ENCODE results near the gene SMOC1. TPM values are rescaled to one million over a fixed set of nuclear protein-coding genes. Genes with fewer than 3 reads are reported as not detected.

Gene SMOC1
- polyA plus RNA-seq, 1 donor from 2014 or later: not detected

DNA sequence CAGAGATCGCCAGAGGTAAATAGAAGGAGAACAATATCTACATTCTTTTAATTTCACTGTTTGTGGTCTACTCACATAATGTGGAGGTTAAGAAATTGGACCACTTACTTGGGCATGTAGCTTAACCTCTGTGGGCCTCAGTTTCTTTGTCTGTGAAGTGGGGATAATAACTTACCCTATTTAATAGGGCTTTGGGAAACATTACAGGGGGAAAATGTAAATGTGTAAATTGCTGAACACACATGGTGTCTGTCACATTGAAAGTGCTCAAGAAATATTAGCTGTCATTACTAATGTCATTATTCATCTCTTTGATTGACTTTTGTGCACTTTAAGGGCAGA, 169.1 kb downstream of the SMOC1 start:
- H3K36me3 Mint-ChIP-seq: no peaks in the 10 kb centered on the region
- H3K27me3 Mint-ChIP-seq: peaks cover 5% of the 10 kb centered on the region
- H3K9me3 Mint-ChIP-seq: peaks cover 0 to under 1% (median 0%) of the 10 kb centered on the region in 3 donors
- H3K4me1 Mint-ChIP-seq: no peaks in the 10 kb centered on the region
- H3K4me3 Mint-ChIP-seq: no peak overlapping the region
- H3K27ac Mint-ChIP-seq: no peak overlapping the region

DNA sequence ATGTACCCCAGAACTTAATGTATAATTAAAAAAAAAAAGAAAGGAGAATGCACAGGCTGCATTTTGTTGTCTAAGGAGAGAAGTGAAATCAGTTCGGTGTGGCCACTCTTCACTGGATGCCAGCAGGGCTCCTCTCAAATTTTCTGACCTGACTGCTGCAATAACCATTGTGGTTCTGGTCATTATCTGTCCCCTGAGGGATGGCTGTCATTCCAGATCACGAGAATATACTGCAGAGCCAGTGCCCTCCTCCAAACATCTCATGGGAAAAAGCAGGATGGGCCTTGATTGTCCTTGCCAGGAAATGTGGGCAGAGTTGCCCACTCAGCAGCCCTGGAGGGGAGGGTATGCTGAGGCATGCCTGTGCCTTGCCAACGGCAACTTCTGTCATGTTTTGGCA, 170.4 kb downstream of the SMOC1 start:
- Mint-ChIP-seq H3K27me3 (peaks cover 7% of the 10 kb centered on the region), H3K27ac (no peak overlapping the region), H3K4me3 (no peak overlapping the region), H3K9me3 (peaks cover 0 to 3% (median 0%) of the 10 kb centered on the region in 3 donors), H3K4me1 (no peaks in the 10 kb centered on the region), H3K36me3 (no peaks in the 10 kb centered on the region)

DNA sequence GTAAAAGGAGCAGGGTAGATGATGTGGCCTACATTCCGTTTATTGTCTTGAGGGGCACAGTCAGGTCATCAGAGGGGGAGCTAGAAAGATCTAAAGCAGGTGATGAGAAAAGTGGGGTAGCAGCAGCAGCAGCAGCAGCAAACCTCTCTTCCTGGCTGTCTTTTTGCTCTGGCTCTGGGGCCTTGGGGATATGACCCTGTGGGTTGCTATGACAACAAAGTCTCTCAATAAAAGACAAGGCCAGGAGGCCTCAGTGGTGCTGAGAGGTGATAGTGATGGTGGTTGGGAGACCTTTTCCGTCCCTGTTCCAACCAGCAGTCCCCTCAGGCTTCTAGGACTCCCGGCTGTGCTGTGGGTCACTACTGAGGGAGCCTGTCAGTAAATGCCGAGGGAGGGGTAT, 170.9 kb downstream of the SMOC1 start:
- Mint-ChIP-seq H3K27me3 (peaks cover 6% of the 10 kb centered on the region), H3K4me3 (no peak overlapping the region), H3K36me3 (no peaks in the 10 kb centered on the region), H3K27ac (no peak overlapping the region), H3K4me1 (no peaks in the 10 kb centered on the region), H3K9me3 (peaks cover 0 to 3% (median 0%) of the 10 kb centered on the region in 3 donors)

DNA sequence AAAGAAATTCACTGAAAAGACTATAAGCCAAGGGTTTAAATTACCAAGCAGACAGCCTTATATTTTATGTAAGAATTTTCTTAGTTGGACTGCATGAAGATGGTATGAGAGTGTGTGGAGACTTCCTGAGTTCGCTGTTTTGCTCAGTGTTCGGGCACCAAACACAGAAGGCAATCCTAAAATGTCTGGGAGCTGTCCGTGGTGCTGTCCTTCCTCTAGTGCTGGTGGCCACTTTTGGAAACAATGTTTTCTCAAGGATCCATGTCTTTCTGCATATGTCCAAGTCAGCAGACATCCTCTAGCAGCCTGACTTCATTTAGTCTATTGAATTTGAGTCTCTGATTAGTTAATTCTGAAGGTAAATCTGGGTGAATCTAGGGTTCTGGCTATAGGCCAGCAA, 173.8 kb downstream of the SMOC1 start:
- Mint-ChIP-seq H3K4me3 (no peak overlapping the region), H3K9me3 (peaks cover 0 to 3% (median 0%) of the 10 kb centered on the region in 3 donors), H3K36me3 (no peaks in the 10 kb centered on the region), H3K27ac (no peak overlapping the region), H3K27me3 (peaks cover 2% of the 10 kb centered on the region), H3K4me1 (no peaks in the 10 kb centered on the region)

DNA sequence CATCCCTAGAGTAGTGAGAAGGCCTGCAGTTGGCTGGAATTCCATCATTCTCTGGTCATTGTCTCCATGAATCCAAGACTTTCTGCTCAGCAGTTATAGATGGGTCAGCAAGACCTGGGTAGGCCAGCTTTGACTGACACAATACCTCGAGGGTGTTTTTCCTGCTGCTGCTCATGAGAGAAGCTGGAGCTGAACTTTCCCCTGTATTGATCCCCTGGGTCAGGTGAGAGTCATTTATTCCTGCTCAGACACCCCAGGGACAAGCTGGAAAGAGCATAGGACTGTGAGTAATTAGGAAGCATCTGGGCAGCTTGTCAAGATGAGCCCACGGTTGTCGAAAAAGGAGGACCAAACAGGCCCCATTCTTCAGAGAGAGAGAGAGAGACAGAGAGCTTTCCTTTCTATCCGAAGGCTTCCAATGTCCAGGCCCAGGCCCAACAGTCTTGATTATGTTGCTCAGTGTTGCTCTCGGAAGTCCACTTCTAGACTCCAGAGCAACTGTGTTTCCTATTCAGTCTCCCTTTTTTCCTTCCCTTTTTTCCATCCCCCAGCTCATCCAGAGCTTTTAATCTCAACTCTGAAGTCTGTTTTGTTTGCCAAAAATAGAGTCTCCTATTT, 178.4 kb downstream of the SMOC1 start:
- H3K27me3 Mint-ChIP-seq: peaks cover 7% of the 10 kb centered on the region
- H3K9me3 Mint-ChIP-seq: peaks cover 0 to 3% (median 0%) of the 10 kb centered on the region in 3 donors
- no peak overlapping the region for H3K4me3 Mint-ChIP-seq
- H3K36me3 Mint-ChIP-seq: no peaks in the 10 kb centered on the region
- no peak overlapping the region for H3K27ac Mint-ChIP-seq
- peaks cover 0 to 2% (median 0%) of the 10 kb centered on the region in 3 donors for H3K4me1 Mint-ChIP-seq

DNA sequence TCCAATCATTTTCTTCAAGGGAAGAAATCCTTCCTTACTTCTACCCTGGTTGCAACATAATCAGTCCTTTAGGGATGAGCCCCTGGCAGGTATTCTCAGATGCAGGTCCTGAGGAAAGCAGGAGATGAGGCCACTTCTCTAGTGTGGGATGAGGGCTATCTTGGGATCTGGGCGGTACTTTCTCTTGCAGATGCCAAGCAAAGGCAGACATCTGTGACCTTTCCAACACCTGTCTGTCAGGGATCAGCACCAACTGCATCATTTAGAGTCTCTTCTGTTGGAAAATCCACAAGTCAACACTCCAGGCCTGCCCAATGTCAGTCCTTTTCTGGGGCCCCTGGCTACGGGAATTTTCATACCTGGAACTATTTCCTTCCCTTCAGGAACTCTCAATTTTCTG, 180.3 kb downstream of the SMOC1 start:
- no peak overlapping the region for H3K4me3 Mint-ChIP-seq

DNA sequence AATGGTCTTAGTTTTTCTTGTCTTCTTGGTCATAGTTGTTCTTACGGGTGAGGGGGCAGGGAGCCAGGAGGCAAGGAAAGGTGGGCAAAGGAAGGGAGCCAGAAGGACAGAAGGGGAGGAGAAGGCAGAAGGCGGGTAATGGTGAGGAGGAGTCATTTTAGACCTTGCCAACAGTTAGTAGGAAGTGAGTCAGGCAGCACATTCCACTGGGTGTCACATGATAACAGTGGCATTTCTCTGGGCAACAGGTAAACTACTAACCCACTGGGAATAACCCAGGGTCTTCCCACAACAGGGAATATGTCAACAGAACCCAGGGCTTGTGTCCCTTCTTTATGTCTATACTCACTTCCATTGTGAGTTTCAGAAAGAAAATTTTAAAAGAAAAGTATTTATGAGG, 181.9 kb downstream of the SMOC1 start:
- Mint-ChIP-seq H3K4me1 (peaks cover 0 to 2% (median 0%) of the 10 kb centered on the region in 3 donors), H3K27ac (no peak overlapping the region), H3K4me3 (peak overlapping the region in 1 of 4 donors; percentile 55), H3K36me3 (no peaks in the 10 kb centered on the region), H3K27me3 (peaks cover 4% of the 10 kb centered on the region), H3K9me3 (no peaks in the 10 kb centered on the region)

More for the DNA sequence above, 180.3 kb downstream of the SMOC1 start:
- Mint-ChIP-seq H3K27ac (no peak overlapping the region), H3K27me3 (peaks cover 4% of the 10 kb centered on the region), H3K9me3 (no peaks in the 10 kb centered on the region), H3K4me1 (peaks cover 0 to 2% (median 0%) of the 10 kb centered on the region in 3 donors), H3K36me3 (no peaks in the 10 kb centered on the region)

DNA sequence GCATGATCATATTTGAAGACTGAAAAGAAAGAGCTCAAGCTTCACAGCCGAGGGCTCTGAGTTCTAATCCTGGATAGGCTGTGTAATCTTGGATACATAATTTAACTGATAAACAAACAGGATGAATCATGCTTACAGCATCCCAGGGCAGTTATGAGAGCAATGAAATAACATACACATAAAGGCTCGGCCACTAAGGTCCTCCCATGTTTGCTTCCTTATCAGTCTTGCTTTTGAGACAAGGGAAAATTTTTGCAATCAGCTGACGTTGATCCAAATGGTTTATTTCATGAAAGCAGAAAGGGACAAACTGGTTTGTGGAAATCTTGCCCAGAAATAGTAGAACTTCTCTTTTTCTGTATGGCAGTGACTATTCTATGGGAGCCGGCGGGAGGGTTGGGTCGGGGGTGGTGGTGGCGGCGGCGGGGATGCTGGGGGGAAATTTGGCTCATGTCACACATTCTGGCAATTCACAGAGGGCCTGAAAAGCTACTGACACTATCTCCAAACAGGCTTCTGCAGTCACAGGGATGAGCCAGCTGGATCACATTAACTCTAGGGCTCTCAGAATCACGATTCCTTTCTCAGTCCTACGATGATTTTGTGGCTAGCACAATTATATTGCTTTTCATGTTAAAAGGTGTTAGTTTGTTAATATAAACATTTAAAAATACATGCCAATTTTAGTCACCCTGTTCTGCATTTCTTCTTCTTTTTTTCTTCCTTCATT, 185.1 kb downstream of the SMOC1 start:
- H3K27me3 Mint-ChIP-seq: no peaks in the 10 kb centered on the region
- no peak overlapping the region for H3K4me3 Mint-ChIP-seq
- no peaks in the 10 kb centered on the region for H3K36me3 Mint-ChIP-seq
- peaks cover 0 to 2% (median 0%) of the 10 kb centered on the region in 3 donors for H3K4me1 Mint-ChIP-seq
- no peaks in the 10 kb centered on the region for H3K9me3 Mint-ChIP-seq
- no peak overlapping the region for H3K27ac Mint-ChIP-seq

DNA sequence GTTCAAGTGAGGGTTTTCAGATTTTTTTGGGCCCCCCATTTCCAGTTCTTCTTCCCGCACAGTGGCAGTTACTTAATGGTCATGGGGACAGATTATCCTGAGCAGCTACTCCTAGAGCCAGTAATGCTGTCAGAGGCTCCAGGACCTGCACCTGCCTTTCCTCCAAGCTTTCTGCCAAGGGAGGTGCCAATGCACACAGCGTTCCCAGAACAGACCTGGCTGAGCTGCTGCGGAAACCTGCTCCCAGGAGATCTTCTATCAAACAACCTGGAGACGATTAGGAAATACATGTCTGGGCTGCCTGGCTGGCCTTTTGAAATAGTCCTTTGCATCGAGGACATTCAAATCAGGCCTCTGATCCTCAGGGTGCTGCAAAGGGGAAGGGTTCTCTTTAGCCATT, 188.6 kb downstream of the SMOC1 start:
- no peak overlapping the region for H3K27ac Mint-ChIP-seq
- H3K27me3 Mint-ChIP-seq: no peaks in the 10 kb centered on the region
- no peaks in the 10 kb centered on the region for H3K4me1 Mint-ChIP-seq
- H3K9me3 Mint-ChIP-seq: no peaks in the 10 kb centered on the region
- H3K4me3 Mint-ChIP-seq: no peak overlapping the region
- H3K36me3 Mint-ChIP-seq: no peaks in the 10 kb centered on the region

DNA sequence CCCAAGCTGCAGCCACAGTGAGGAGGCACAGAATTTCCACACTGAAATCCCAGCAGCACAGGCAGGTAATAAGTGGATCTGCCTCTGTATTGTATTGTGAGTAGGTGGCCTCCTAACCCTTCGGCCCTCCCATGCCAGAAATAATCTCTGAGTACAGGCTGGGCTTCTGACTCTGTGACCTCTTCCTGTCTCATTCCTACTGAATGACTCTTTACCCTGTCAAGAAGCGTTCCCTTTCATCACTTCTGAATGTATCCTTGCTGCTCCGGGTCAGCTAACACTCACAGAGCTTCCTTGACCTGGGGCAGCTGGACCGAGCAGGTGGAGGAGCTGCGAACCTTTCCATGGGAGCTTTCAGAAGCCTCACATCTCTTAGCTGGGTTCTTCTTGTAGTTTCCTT, 190.0 kb downstream of the SMOC1 start:
- no peaks in the 10 kb centered on the region for H3K9me3 Mint-ChIP-seq
- no peaks in the 10 kb centered on the region for H3K36me3 Mint-ChIP-seq
- no peak overlapping the region for H3K27ac Mint-ChIP-seq
- H3K4me3 Mint-ChIP-seq: no peak overlapping the region
- no peaks in the 10 kb centered on the region for H3K27me3 Mint-ChIP-seq
- no peaks in the 10 kb centered on the region for H3K4me1 Mint-ChIP-seq

DNA sequence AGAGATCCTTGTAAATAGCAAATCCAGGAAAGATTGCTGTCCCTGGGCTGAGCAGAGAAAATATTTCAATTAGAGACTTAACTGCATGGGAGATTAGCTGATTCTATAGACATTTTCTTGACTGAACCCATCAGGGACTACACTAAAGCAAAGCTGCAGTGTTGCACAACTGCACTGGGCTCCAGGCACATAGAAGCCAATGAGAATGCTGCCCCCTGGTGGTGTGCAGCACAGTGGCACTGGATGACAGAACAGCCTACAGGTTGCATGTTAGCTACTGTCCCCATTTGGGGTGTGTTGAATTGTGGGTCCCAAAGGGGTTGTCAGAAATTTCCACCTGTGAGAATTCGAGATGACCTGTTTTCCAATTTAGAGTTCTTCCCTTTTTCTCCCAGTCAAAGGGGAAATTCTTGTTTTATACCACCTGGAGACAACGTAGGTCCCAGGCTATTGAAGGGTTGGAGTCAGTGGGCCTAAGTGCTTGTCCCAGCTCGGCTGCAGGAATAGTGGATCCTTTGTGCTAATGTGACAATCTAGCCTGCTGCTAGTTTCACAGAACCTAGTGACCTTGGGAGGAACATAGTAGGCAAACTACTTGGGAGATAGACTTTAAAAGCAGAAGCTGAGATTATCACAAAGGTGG, 194.8 kb downstream of the SMOC1 start:
- Mint-ChIP-seq H3K9me3 (no peaks in the 10 kb centered on the region), H3K36me3 (no peaks in the 10 kb centered on the region), H3K27me3 (peaks cover 12% of the 10 kb centered on the region), H3K27ac (no peak overlapping the region), H3K4me1 (peaks cover 0 to 3% (median 0%) of the 10 kb centered on the region in 3 donors), H3K4me3 (no peak overlapping the region)

DNA sequence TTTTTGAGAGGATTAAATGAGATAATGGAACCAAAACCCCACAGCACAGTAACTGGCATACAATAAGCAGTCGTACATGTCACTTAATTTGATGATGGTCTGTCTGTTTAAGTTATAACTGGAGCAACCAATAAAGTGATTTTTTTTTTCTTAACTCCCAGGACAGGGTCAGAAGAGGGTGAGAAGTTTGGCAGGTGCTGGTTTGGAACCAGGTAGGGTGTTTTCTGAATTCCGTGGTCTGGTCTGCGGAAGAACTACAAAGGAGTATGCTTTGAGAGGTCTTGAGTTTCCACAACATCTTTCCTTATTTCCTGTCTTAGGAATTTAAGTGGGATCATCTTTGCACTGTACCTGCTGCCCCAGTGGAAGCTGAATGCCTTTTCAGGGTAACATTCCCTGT, 197.8 kb downstream of the SMOC1 start:
- H3K9me3 Mint-ChIP-seq: no peaks in the 10 kb centered on the region
- H3K4me3 Mint-ChIP-seq: no peak overlapping the region
- peaks cover 12% of the 10 kb centered on the region for H3K27me3 Mint-ChIP-seq
- no peaks in the 10 kb centered on the region for H3K36me3 Mint-ChIP-seq
- H3K4me1 Mint-ChIP-seq: peaks cover 0 to 3% (median 0%) of the 10 kb centered on the region in 3 donors
- no peak overlapping the region for H3K27ac Mint-ChIP-seq

DNA sequence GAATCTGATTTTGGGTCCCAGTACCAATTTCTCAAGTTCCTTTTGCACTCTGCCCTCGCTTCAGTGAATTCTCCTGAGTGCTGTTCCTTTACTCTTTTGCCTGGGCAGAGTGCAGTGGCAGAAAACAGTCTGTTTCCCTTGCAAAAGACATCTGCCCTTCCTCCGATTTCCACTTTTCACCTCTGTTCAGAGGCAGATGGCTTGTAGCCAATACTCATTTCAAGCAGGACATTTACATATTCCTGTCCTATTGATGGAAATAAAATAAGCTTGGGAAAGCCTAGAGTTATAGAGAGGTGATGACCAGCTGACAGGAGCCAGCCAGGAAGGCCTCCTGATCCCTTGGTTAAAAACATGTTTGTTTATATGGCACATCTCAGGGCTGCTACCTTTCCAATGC, 198.5 kb downstream of the SMOC1 start:
- Mint-ChIP-seq H3K4me1 (peaks cover 0 to 5% (median 3%) of the 10 kb centered on the region in 3 donors), H3K36me3 (no peaks in the 10 kb centered on the region), H3K27me3 (peaks cover 12% of the 10 kb centered on the region)

DNA sequence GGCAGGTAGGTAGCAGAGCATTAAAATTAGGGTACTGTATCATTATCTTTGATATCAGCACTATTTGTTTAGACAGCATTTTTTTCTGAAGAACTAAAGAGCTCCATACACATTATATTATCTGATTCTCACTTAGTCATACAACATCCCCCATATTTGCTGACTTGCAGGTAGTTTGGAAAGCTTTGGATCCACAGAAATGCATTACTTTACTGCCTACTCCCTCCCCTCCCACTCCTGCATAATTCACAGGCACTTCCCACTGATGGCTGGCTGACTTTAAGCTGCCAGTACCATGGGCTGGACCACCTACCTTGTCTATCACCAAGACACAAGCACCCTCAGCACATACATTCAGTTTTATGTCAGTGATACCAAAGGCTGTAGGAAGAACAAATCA, 199.1 kb downstream of the SMOC1 start:
- Mint-ChIP-seq H3K4me3 (no peak overlapping the region), H3K27me3 (peaks cover 12% of the 10 kb centered on the region), H3K4me1 (peaks cover 0 to 5% (median 3%) of the 10 kb centered on the region in 3 donors), H3K36me3 (no peaks in the 10 kb centered on the region), H3K9me3 (no peaks in the 10 kb centered on the region), H3K27ac (no peak overlapping the region)

More for the DNA sequence above, 198.5 kb downstream of the SMOC1 start:
- no peaks in the 10 kb centered on the region for H3K9me3 Mint-ChIP-seq
- no peak overlapping the region for H3K27ac Mint-ChIP-seq
- H3K4me3 Mint-ChIP-seq: no peak overlapping the region

DNA sequence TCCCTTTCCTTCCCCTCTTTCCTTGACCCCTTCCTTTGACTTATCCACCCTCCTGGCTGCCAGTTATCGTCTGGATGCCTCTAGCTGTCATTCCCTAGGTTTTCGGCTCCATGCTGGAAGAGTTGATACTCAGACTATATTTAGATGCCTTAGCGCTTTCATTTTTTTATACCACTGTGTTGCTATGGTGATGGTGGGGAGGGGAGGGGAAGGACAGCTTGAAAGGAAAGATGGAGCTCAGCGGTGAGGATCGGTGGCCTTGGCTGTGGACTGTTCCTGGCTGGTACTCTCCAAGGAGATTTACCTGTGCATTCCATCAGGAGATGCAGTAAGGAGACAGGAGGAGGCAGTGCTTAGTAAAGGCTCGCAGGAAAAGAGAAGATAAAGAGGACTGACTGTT, 200.9 kb downstream of the SMOC1 start:
- Mint-ChIP-seq H3K27me3 (peaks cover 12% of the 10 kb centered on the region), H3K4me3 (no peak overlapping the region), H3K4me1 (peaks cover 0 to 6% (median 3%) of the 10 kb centered on the region in 3 donors), H3K27ac (no peak overlapping the region), H3K9me3 (no peaks in the 10 kb centered on the region), H3K36me3 (no peaks in the 10 kb centered on the region)
